A204.1 (cell line): ENCODE data around the gene TAF9B.
A peak's percentile ranks its signal among the peaks of the same experiment; 100 is the strongest.
"Not testable (repeated sequence)": the region's sequence is repeated elsewhere in the genome, so short reads cannot be mapped to it uniquely, and the experiment has no call there.

Experiments used
- FAIRE-seq: peaks from 2 replicates; lab custom pipeline; 2012; peaks lifted over from hg19 to GRCh38; lab: Jason Lieb, UNC

TAF9B gene

GRCh38 chrX:78116365-78116764, 23.1 kb downstream of the TAF9B start:
- no peak for FAIRE-seq

GRCh38 chrX:78111140-78111931, 28.1 kb downstream of the TAF9B start:
- FAIRE-seq: no peak

- FAIRE-seq: no peak
Measured at GRCh38 chrX:78109458-78109857, 30.0 kb downstream of the TAF9B start.

- no peak for FAIRE-seq
Measured at GRCh38 chrX:78106651-78106986, 32.8 kb downstream of the TAF9B start.

- no peak for FAIRE-seq
Measured at GRCh38 chrX:78105944-78106650, 33.4 kb downstream of the TAF9B start.

GRCh38 chrX:78104447-78105176, 34.8 kb downstream of the TAF9B start:
- FAIRE-seq: no peak

- FAIRE-seq: peak; percentile 58
Measured at GRCh38 chrX:78103623-78104446, 35.6 kb downstream of the TAF9B start, which contains the start of gene PGK1. Gene PGK1 (plus strand): TSS chrX:78104248. CDS start chrX:78104341, 93 bp downstream.

GRCh38 chrX:78103001-78103622, 36.3 kb downstream of the TAF9B start:
- FAIRE-seq: no peak

GRCh38 chrX:78102091-78102490, 37.4 kb downstream of the TAF9B start:
- FAIRE-seq: no peak

GRCh38 chrX:78098108-78098507, 41.3 kb downstream of the TAF9B start:
- no peak for FAIRE-seq

- FAIRE-seq: no peak
Measured at GRCh38 chrX:78092296-78092695, 47.2 kb downstream of the TAF9B start.

GRCh38 chrX:78081413-78081812, 58.0 kb downstream of the TAF9B start:
- not testable (repeated sequence) for FAIRE-seq
